AG08395 (cell line): ENCODE results near the gene XXYLT1.

Source experiments
- DNase-seq: peaks from one replicate; pipeline ENCODE4 v3.0.0; 2012; ENCODE audit warnings: mixed read lengths, low spot score

Gene XXYLT1

GRCh38 chr3:195151402-195151801 is 119.6 kb downstream of the XXYLT1 start:
- DNase-seq = no peak

- DNase-seq = no peak
Measured at GRCh38 chr3:195150181-195151118, 120.5 kb downstream of the XXYLT1 start.

- no peak for DNase-seq
Measured at GRCh38 chr3:195149292-195150030, 121.5 kb downstream of the XXYLT1 start.

- DNase-seq = peak; percentile 23
Measured at GRCh38 chr3:195148549-195148948, 122.4 kb downstream of the XXYLT1 start.

GRCh38 chr3:195147649-195148080 is 123.3 kb downstream of the XXYLT1 start:
- peak; percentile 61 for DNase-seq

- DNase-seq = no peak
Measured at GRCh38 chr3:195146131-195146530, 124.8 kb downstream of the XXYLT1 start.

GRCh38 chr3:195145579-195145978 is 125.4 kb downstream of the XXYLT1 start:
- DNase-seq = no peak

- DNase-seq = no peak
Measured at GRCh38 chr3:195143221-195143620, 127.7 kb downstream of the XXYLT1 start.

- DNase-seq = no peak
Measured at GRCh38 chr3:195142519-195142918, 128.4 kb downstream of the XXYLT1 start.

- DNase-seq = no peak
Measured at GRCh38 chr3:195140816-195141793, 129.9 kb downstream of the XXYLT1 start.

GRCh38 chr3:195140410-195140809 is 130.5 kb downstream of the XXYLT1 start:
- no peak for DNase-seq

- peak; percentile 26 for DNase-seq
Measured at GRCh38 chr3:195139876-195140240, 131.1 kb downstream of the XXYLT1 start.

- no peak for DNase-seq
Measured at GRCh38 chr3:195139091-195139875, 131.7 kb downstream of the XXYLT1 start.

- no peak for DNase-seq
Measured at GRCh38 chr3:195137638-195138588, 133.0 kb downstream of the XXYLT1 start.

GRCh38 chr3:195135917-195136316 is 135.0 kb downstream of the XXYLT1 start:
- DNase-seq = no peak

GRCh38 chr3:195134431-195134830 is 136.5 kb downstream of the XXYLT1 start:
- DNase-seq = no peak

- DNase-seq = peak; percentile 89
Measured at GRCh38 chr3:195133462-195133861, 137.5 kb downstream of the XXYLT1 start.

- DNase-seq = no peak
Measured at GRCh38 chr3:195133013-195133412, 137.9 kb downstream of the XXYLT1 start.

- DNase-seq = no peak
Measured at GRCh38 chr3:195131176-195131575, 139.8 kb downstream of the XXYLT1 start.
